Measurements from ENCODE around the gene CASZ1. TPM values are rescaled to one million over a fixed set of nuclear protein-coding genes. Genes with fewer than 3 reads are reported as not detected.

CASZ1 gene
- total and polyA plus RNA-seq, 9 of the 15 experiments (the other 6 are each of a cell fraction or from before 2014, with no cell fraction given), result 0.01 to 4.0 (median 0.76) TPM; not detected in 1

DNA sequence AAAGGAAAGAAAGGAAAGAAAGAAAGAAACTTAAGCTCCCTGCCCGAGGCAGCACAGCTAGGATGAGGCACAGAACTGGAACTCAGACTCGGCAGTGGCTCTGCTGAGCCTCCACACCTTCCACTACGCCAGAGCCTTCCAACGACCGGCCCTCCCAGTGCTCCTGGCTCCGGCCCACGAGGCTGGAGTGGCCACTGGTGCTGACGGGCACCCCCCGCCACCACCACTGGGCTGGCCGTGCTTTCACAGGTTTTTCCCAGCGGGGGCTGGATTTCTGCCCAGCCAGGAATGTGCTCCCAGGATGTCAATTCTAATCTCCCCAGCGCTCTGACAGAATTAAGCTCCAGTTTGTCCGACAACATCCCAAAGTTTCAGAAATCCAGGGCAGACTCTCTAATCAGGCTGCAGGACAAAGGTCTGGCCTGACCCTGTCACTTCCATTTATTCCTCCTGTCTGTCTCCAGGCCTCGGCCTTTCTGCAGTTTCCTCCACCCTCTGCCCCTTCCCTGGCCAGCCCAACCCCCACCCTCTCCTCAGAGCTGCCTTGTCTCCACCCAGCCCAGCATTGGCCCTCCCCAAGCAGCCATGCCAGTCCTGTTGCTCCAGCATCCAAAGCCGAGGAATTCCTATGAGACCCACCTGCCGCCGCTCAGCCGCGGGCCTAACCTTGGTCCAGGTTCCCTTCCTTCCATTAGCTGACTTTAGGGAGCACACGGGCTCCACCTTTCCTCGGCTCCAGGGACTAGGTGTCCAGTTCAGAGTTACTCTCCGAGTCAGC is 81.9 kb downstream of the CASZ1 start:
- H2AFZ ChIP-seq (ENCODE audit: low read depth, low read length), result no peak overlapping the region
- in situ Hi-C loops (cut with MboI), result no loop called here
- no peak overlapping the region for H3K27ac ChIP-seq (ENCODE audit: extremely low read depth, low read depth, low read length)
- ChIA-PET POLR2A (interaction anchor here (0.6 to 1.1 kb wide), 6 partner anchors 10 to 81 kb away, joined by 3 to 5 read pairs (median 3); no protein-coding TSS in a partner anchor), CTCF (ENCODE audit: low intra/inter-chr PET ratio) (no interaction called here)
- no peak overlapping the region for H3K4me2 ChIP-seq (ENCODE audit: insufficient read depth, low read length)
- peaks cover 57 to 84% of the 10 kb centered on the region in 2 experiments for H3K27me3 ChIP-seq (ENCODE audit: control insufficient read depth in 2 of 2, insufficient read depth in 2 of 2, low read length in 2 of 2)
- H3K4me1 ChIP-seq (replicated peaks in 1 of 2; ENCODE audit: control insufficient read depth in 2 of 2, insufficient read depth in 2 of 2, low read length in 2 of 2), result peaks cover 12 to 27% of the 10 kb centered on the region in 2 experiments; a peak in 4 of 5 replicates
- BruUV-seq (replicated peaks), result no TSS peak
- H3K36me3 ChIP-seq (ENCODE audit: control insufficient read depth, insufficient read depth, low read length), result no peaks in the 10 kb centered on the region
- H3K4me3 ChIP-seq, result no peak overlapping the region
- no peak for DNase-seq (ENCODE audit: extremely low read depth in 1 of 4, low spot score in 3 of 4)
- TF ChIP-seq, protein P1, sequence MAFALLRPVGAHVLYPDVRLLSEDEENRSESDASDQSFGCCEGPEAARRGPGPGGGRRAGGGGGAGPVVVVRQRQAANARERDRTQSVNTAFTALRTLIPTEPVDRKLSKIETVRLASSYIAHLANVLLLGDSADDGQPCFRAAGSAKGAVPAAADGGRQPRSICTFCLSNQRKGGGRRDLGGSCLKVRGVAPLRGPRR (CRISPR knock-in tag; IDR thresholded peaks at IDR 0.05), result no peak
- no peak for TF ChIP-seq NR2C2 (CRISPR knock-in tag; IDR thresholded peaks at IDR 0.05)
- no peak for TF ChIP-seq NR2C2 (tag; IDR thresholded peaks at IDR 0.05)
- no peak for TF ChIP-seq ZNF354B (CRISPR knock-in tag; IDR thresholded peaks at IDR 0.05)
- TF ChIP-seq, protein P2, sequence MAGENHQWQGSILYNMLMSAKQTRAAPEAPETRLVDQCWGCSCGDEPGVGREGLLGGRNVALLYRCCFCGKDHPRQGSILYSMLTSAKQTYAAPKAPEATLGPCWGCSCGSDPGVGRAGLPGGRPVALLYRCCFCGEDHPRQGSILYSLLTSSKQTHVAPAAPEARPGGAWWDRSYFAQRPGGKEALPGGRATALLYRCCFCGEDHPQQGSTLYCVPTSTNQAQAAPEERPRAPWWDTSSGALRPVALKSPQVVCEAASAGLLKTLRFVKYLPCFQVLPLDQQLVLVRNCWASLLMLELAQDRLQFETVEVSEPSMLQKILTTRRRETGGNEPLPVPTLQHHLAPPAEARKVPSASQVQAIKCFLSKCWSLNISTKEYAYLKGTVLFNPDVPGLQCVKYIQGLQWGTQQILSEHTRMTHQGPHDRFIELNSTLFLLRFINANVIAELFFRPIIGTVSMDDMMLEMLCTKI (IDR thresholded peaks at IDR 0.05; ENCODE audit: partially characterized antibody), result no peak
- TF ChIP-seq HMG20B (CRISPR knock-in tag; IDR thresholded peaks at IDR 0.05), result no peak
- WGBS (ENCODE audit: insufficient coverage, low coverage, missing lambda C conversion rate), result 6% methylated on average over 22 of the region's 22 CpGs
- no peak overlapping the region for H3K9ac ChIP-seq (ENCODE audit: insufficient read depth in 1 of 2, low read depth in 2 of 2, low read length in 2 of 2)
- intact Hi-C loops (cut with micrococcal nuclease), result no loop called here
- peaks cover 14% of the 10 kb centered on the region for H4K20me1 ChIP-seq (replicated peaks; ENCODE audit: control insufficient read depth, insufficient read depth, low read length)
- no peaks in the 10 kb centered on the region for H3K79me2 ChIP-seq (ENCODE audit: control insufficient read depth, insufficient read depth, low read length)
- no peak for ATAC-seq
- no peaks in the 10 kb centered on the region for H3K9me1 ChIP-seq (ENCODE audit: control insufficient read depth, insufficient read depth, low read length)
- peak; percentile 6 for FAIRE-seq
- H3K9me3 ChIP-seq (replicated peaks; ENCODE audit: control insufficient read depth, insufficient read depth, low read depth, low read length), result no peaks in the 10 kb centered on the region
